Astrocyte of the cerebellum (primary cell): ENCODE results near the gene KRT14.
"Not testable (repeated sequence)": the region's sequence is repeated elsewhere in the genome, so short reads cannot be mapped to it uniquely, and the experiment has no call there.

ENCODE experiments used
- DNase-seq: peaks from one replicate; pipeline ENCODE4 v3.0.0-alpha.2; 2011; ENCODE audit warnings: low read depth
- H3K4me3 ChIP-seq: 2 replicates; pipeline ENCODE4 v1.5.1; 2011; ENCODE audit warnings: mild to moderate bottlenecking, low read depth, low read length, moderate library complexity
- in situ Hi-C: cut with HindIII; loops from 2 replicates; pipeline ENCODE4 v1.10.0; 2017; ENCODE audit warnings: low sequenced_read_pairs
- TF ChIP-seq, protein P1 (sequence below): IDR thresholded peaks from 2 replicates; pipeline ENCODE4 v1.5.1; 2012; ENCODE audit warnings: low read length, low read depth, moderate library complexity, mild to moderate bottlenecking; ENCODE audit errors: missing control alignments

The KRT14 gene

DNA sequence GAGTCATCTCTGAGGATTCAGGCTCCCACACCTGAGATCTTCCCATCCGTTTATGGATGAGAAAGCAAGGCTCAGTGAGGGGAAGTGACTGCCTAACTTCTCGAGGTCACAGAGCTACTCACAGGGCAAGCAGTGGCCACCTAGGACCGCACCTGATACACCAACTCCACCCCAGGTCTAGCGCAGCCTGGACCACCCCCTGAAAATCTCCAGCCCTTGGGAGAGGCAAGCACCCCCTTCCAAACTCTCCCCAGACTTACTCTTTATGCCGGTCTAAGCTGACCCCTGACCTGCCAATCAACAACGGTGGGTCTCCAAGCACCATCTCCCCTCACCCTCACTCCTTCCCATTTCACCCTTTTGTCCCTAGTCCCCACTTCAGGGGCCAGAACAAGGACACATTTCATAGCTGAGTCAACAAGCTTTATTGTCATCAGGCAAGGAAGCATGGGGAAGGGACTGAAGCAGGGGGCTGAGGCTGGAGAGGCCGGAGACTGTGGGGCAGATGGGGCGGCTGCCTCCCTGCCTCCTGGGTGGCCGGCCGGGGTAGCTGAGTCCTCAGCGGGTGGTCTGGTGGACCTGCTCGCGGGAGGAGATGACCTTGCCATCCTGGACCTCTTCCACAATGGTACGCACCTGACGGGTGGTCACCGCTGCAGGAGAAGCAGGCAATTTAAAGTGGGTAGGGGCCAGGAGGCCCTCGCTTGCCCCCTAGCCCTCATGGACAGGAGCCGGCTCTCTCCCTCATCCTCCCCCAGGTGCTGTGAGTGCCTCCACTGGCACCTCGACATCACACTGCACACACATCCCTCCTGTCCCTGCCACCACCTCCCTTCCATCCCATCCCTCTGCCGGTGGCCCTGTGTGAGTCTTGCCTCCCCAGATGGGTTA is 32.6 kb upstream of the KRT14 start:
- TF ChIP-seq, protein P1, sequence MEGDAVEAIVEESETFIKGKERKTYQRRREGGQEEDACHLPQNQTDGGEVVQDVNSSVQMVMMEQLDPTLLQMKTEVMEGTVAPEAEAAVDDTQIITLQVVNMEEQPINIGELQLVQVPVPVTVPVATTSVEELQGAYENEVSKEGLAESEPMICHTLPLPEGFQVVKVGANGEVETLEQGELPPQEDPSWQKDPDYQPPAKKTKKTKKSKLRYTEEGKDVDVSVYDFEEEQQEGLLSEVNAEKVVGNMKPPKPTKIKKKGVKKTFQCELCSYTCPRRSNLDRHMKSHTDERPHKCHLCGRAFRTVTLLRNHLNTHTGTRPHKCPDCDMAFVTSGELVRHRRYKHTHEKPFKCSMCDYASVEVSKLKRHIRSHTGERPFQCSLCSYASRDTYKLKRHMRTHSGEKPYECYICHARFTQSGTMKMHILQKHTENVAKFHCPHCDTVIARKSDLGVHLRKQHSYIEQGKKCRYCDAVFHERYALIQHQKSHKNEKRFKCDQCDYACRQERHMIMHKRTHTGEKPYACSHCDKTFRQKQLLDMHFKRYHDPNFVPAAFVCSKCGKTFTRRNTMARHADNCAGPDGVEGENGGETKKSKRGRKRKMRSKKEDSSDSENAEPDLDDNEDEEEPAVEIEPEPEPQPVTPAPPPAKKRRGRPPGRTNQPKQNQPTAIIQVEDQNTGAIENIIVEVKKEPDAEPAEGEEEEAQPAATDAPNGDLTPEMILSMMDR, result no peak
- in situ Hi-C loops, result no loop called here
- no peak overlapping the region for H3K4me3 ChIP-seq
- DNase-seq, result no peak

DNA sequence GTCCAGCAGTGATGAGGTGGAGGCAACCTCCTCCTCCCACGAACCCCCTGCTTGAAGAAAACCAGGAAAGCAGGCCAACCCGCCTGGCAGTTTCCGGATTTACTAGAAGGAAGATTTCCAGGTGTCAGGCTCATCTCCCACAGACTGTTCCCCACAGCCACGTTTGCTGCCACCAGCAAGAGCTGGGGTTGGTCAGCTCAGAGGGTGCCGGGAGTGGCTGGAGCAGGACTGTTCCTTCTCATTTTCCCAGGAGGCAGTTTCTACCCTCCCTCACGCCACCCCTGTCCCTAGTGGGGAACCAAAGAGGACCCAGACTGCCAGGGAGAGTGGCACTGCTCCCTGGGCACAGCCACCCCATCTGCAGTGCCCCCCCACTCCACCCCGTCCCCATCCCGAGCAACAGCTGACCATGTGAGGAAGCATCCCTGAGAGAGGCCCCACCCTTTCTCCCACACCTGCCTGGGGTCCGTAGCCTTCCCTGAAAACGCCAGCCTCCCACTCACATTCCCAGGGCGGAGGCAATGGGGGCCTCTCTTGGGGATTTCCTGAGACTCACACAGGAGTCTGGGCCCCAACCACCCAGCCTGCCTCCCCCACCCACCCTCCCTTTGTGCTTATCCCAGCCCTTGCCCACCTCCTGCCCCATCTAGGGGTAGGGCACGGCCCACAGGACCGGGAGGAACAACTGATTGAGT is 31.8 kb upstream of the KRT14 start:
- no peak for DNase-seq
- no peak overlapping the region for H3K4me3 ChIP-seq
- TF ChIP-seq, protein P1, result no peak
- in situ Hi-C loops, result no loop called here

DNA sequence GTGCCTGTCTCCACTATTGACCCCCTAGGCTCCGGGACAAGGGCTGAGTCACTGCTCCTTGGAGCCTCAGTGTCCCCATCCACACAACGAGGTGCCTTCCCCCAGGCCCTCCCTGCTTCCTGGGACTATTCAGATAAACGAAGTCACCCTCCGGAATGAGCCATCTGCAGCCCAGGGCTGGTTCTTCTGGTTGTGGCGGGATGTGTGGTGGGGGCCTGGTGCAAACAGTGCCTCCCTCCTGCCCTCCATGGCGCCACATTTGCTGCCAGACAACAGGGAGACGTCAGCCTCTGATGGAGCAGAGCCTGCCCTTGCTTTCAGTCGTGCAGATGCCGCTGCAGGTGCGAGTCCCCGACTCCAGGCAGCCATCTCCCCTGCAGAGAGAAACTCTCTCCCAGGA is 31.0 kb upstream of the KRT14 start:
- TF ChIP-seq, protein P1, result no peak
- DNase-seq, result no peak
- in situ Hi-C loops, result no loop called here
- H3K4me3 ChIP-seq, result no peak overlapping the region

DNA sequence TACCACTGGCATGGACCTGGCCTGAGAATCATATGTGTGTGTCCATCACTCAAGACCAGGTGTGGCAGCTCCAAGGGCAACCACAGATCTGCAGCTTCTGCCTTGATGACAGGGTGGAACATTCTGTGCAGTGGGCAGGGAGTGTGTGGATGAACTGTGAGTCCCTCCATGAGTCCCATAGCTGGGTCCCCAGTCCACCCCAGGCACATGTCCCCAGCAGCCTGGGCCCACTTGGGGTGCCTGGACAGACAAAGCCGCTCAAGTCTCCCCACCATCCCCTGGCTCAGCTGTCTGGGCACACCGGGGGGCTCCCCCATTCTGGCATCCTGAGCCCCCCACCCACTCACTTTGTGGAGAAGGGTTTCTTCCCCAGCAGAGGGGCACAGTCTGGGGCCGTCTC is 30.4 kb upstream of the KRT14 start:
- TF ChIP-seq, protein P1, result no peak
- no peak overlapping the region for H3K4me3 ChIP-seq
- no peak for DNase-seq
- in situ Hi-C loops, result no loop called here

DNA sequence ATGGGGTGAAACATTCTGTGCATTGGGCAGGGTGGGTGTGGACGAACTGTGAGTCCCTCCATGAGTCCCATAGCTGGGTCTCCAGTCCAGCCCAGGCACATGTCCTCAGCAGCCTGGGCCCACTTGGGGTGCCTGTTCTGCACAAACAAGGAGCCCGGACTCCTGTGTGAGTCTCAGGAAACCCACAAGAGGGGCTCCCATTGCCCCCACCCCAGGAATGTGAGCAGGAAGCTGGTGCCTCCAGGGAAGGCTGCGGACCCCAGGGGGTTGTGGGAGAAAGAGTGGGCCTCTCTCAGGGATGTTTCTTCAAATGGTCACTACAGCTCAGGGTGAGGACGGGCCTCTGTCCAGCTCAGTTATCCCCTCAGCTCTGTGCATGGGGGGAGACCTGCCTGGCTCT is 29.8 kb upstream of the KRT14 start:
- H3K4me3 ChIP-seq, DNase-seq, in situ Hi-C loops: not testable (repeated sequence)

DNA sequence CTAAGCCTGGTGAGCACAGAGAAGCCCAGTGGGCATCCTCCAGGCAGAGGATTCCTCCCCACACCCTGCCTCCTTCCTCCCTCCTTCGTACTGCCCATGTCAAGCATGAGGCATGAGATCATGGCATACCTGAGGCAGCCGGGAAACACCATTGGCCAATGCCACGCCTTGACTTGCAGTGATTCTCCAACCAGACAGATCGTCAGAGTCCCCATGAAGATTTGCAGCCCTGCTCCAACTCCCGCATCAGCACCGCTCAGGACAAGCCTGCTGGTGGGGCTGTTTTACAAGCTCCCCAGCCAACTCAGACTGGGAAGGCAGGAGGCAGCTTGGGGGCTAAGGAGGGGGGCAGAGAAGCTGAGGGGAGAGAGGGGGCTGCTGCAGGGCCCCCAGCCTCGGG is 28.8 kb upstream of the KRT14 start:
- no peak overlapping the region for H3K4me3 ChIP-seq
- TF ChIP-seq, protein P1, result no peak
- no peak for DNase-seq
- in situ Hi-C loops, result no loop called here

DNA sequence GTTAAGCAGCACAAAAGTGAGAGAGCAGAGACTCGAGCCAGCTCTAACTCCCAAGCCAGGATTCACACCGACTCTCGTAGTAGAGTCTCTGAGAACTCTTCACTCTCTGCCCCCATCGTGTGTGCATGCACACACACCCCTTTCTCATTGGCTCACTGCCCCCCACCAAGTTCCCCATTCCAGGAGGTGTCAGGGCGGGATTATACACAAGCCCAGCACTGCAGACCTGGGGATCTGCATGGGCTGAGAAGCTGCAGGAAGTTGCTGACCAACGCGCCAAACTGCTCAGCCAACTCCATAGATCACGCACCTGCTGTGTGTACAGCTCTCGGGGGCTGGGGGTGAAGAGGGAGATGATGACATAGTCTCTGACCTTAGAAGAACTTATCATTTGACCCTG is 28.1 kb upstream of the KRT14 start:
- H3K4me3 ChIP-seq, DNase-seq, in situ Hi-C loops: not testable (repeated sequence)
